Nephron (organoid): ENCODE data around the gene KMT5B.

Experiments
- H3K27ac Mint-ChIP-seq, 3 experiments: 2 replicates each; pipeline ENCODE4 v1.8.0; 2020; ENCODE audit warnings: mixed read lengths in 3 of 3, mild to moderate bottlenecking in 2 of 3, moderate library complexity in 1 of 3
- H3K27me3 Mint-ChIP-seq: 2 replicates; pipeline ENCODE4 v1.8.0; 2021; ENCODE audit warnings: low read depth, mild to moderate bottlenecking, moderate library complexity, mixed read lengths
- H3K36me3 Mint-ChIP-seq: 2 replicates; pipeline ENCODE4 v1.8.0; 2020; ENCODE audit warnings: low read depth, mixed read lengths
- H3K4me1 Mint-ChIP-seq: 2 replicates; pipeline ENCODE4 v1.8.0; 2020; ENCODE audit warnings: mixed read lengths
- H3K4me3 Mint-ChIP-seq, 3 experiments: 2 replicates each; pipeline ENCODE4 v1.8.0; 2020; ENCODE audit warnings: mild to moderate bottlenecking in 3 of 3, mixed read lengths in 3 of 3, moderate library complexity in 2 of 3
- H3K9me3 Mint-ChIP-seq: 2 replicates; pipeline ENCODE4 v1.8.0; 2020; ENCODE audit warnings: mixed read lengths
- CTCF ChIP-seq, 3 experiments: fragments of 200-600 bp; sonication (generic); IDR thresholded peaks; one replicate each; pipeline ENCODE4 v1.5.0; 2021; ENCODE audit warnings: antibody characterized with exemption in 3 of 3; ENCODE audit not compliant: unreplicated experiment in 3 of 3

The KMT5B gene

GRCh38 chr11:68215524-68216170 is 2.6 kb upstream of the KMT5B start:
- H3K4me1 Mint-ChIP-seq = peaks cover 30% of the 10 kb centered on the region
- peak overlapping the region; percentile 92 to 94 (median 94) for H3K27ac Mint-ChIP-seq
- no peaks in the 10 kb centered on the region for H3K9me3 Mint-ChIP-seq
- peaks cover 14% of the 10 kb centered on the region for H3K27me3 Mint-ChIP-seq
- TF ChIP-seq CTCF (IDR thresholded peaks at IDR 0.05; ENCODE audit: unreplicated experiment in 3 of 3) = no peak
- H3K36me3 Mint-ChIP-seq = no peaks in the 10 kb centered on the region
- peak overlapping the region; percentile 81 to 90 (median 86) for H3K4me3 Mint-ChIP-seq

GRCh38 chr11:68215087-68215445 is 2.0 kb upstream of the KMT5B start:
- H3K9me3 Mint-ChIP-seq = no peaks in the 10 kb centered on the region
- peaks cover 35% of the 10 kb centered on the region for H3K4me1 Mint-ChIP-seq
- H3K4me3 Mint-ChIP-seq = peak overlapping the region; percentile 81 to 90 (median 86)
- TF ChIP-seq CTCF (IDR thresholded peaks at IDR 0.05; ENCODE audit: unreplicated experiment in 3 of 3) = no peak
- peaks cover 14% of the 10 kb centered on the region for H3K27me3 Mint-ChIP-seq
- H3K27ac Mint-ChIP-seq = peak overlapping the region; percentile 92 to 94 (median 94)
- no peaks in the 10 kb centered on the region for H3K36me3 Mint-ChIP-seq

GRCh38 chr11:68214173-68215086 is 1.3 kb upstream of the KMT5B start:
- Mint-ChIP-seq H3K4me1 (peaks cover 35% of the 10 kb centered on the region), H3K4me3 (peak overlapping the region; percentile 81 to 90 (median 86)), H3K27me3 (peaks cover 14% of the 10 kb centered on the region), H3K27ac (peak overlapping the region; percentile 92 to 97 (median 94)), H3K9me3 (no peaks in the 10 kb centered on the region), H3K36me3 (no peaks in the 10 kb centered on the region)
- no peak for TF ChIP-seq CTCF (IDR thresholded peaks at IDR 0.05; ENCODE audit: unreplicated experiment in 3 of 3)

GRCh38 chr11:68213555-68214172 is 568 bp upstream of the KMT5B start:
- H3K27ac Mint-ChIP-seq = peak overlapping the region in 2 of 3 experiments; percentile 55 to 97
- peaks cover 41% of the 10 kb centered on the region for H3K4me1 Mint-ChIP-seq
- H3K27me3 Mint-ChIP-seq = peaks cover 14% of the 10 kb centered on the region
- no peaks in the 10 kb centered on the region for H3K36me3 Mint-ChIP-seq
- TF ChIP-seq CTCF (IDR thresholded peaks at IDR 0.05; ENCODE audit: unreplicated experiment in 3 of 3) = no peak
- H3K9me3 Mint-ChIP-seq = no peaks in the 10 kb centered on the region
- H3K4me3 Mint-ChIP-seq = peak overlapping the region; percentile 74 to 86 (median 81)

GRCh38 chr11:68212421-68213134 is 518 bp downstream of the KMT5B start:
- Mint-ChIP-seq H3K27me3 (peaks cover 14% of the 10 kb centered on the region), H3K4me1 (peaks cover 46% of the 10 kb centered on the region), H3K36me3 (no peaks in the 10 kb centered on the region), H3K4me3 (peak overlapping the region; percentile 95 to 99 (median 95)), H3K27ac (peak overlapping the region; percentile 91 to 98 (median 94)), H3K9me3 (no peaks in the 10 kb centered on the region)
- peak in 1 of 3 experiments; percentile 19 for TF ChIP-seq CTCF (IDR thresholded peaks at IDR 0.05; ENCODE audit: unreplicated experiment in 3 of 3)
